ENCODE results near the gene SYCE3.

The SYCE3 gene

GRCh38 chr22:50576070-50576469 is 13.4 kb upstream of the SYCE3 start:
- DNase-seq (ENCODE audit: low spot score) = no peak

- no peak for DNase-seq (ENCODE audit: low spot score)
These were observed 12.8 kb upstream of the SYCE3 start for GRCh38 chr22:50575426-50575941.

GRCh38 chr22:50574383-50574755 is 11.7 kb upstream of the SYCE3 start:
- DNase-seq (ENCODE audit: low spot score) = no peak

GRCh38 chr22:50573491-50574382 is 11.0 kb upstream of the SYCE3 start:
- DNase-seq (ENCODE audit: low spot score) = no peak

GRCh38 chr22:50572965-50573364 is 10.2 kb upstream of the SYCE3 start:
- DNase-seq (ENCODE audit: low spot score) = no peak

- no peak for DNase-seq (ENCODE audit: low spot score)
These were observed 8.8 kb upstream of the SYCE3 start for GRCh38 chr22:50571264-50572175.

- no peak for DNase-seq (ENCODE audit: low spot score)
These were observed 8.1 kb upstream of the SYCE3 start for GRCh38 chr22:50570861-50571260.

- no peak for DNase-seq (ENCODE audit: low spot score)
These were observed 7.3 kb upstream of the SYCE3 start for GRCh38 chr22:50569896-50570535.

GRCh38 chr22:50569041-50569459 is 6.3 kb upstream of the SYCE3 start:
- DNase-seq (ENCODE audit: low spot score) = no peak

GRCh38 chr22:50568626-50569025 is 5.9 kb upstream of the SYCE3 start:
- no peak for DNase-seq (ENCODE audit: low spot score)

- DNase-seq (ENCODE audit: low spot score) = no peak
These were observed 5.1 kb upstream of the SYCE3 start for GRCh38 chr22:50567721-50568252.

- DNase-seq (ENCODE audit: low spot score) = no peak
These were observed 1.6 kb upstream of the SYCE3 start for GRCh38 chr22:50564289-50564688.

- DNase-seq (ENCODE audit: low spot score) = no peak
These were observed 868 bp upstream of the SYCE3 start for GRCh38 chr22:50563413-50564160.

GRCh38 chr22:50561401-50562358 is 1.0 kb downstream of the SYCE3 start:
- DNase-seq (ENCODE audit: low spot score) = no peak

GRCh38 chr22:50560034-50560433 is 2.7 kb downstream of the SYCE3 start:
- no peak for DNase-seq (ENCODE audit: low spot score)

GRCh38 chr22:50556703-50557102 is 6.0 kb downstream of the SYCE3 start:
- DNase-seq (ENCODE audit: low spot score) = no peak

GRCh38 chr22:50553310-50553709 is 9.4 kb downstream of the SYCE3 start:
- DNase-seq (ENCODE audit: low spot score) = no peak

- no peak for DNase-seq (ENCODE audit: low spot score)
These were observed 11.5 kb downstream of the SYCE3 start for GRCh38 chr22:50551160-50551752.

GRCh38 chr22:50550395-50550794 is 12.3 kb downstream of the SYCE3 start:
- no peak for DNase-seq (ENCODE audit: low spot score)

Data from hematopoietic multipotent progenitor cell treated with erythropoietin and hydrocortisone succinate and interleukin-3 and kit ligand, for 17 days (in vitro differentiated cells).